Uterus (tissue), 4 donors: ENCODE data around the gene CDC42EP5. TPM values are rescaled to one million over a fixed set of nuclear protein-coding genes. Genes with fewer than 3 reads are reported as not detected.

Experiments
- DNase-seq, 2 donors: peaks; one replicate each; pipeline ENCODE4 v3.0.0-alpha.2; 2019 to 2020
- H3K27ac ChIP-seq, 2 donors: fragments of 200-600 bp; sonication (generic); 1 replicate in 1 of 2; 2 replicates in 1 of 2; pipeline ENCODE4 v1.5.1; 2016 to 2018
- H3K27me3 ChIP-seq, 2 donors: fragments of 200-600 bp; sonication (generic); one replicate each; pipeline ENCODE4 v1.5.1; 2018 to 2019; ENCODE audit warnings: control low read depth in 1 of 2
- H3K36me3 ChIP-seq, 2 donors: fragments of 200-600 bp; sonication (generic); one replicate each; pipeline ENCODE4 v1.5.1; 2019; ENCODE audit warnings: control low read depth in 1 of 2
- H3K4me1 ChIP-seq, 2 donors: fragments of 200-600 bp; sonication (generic); one replicate each; pipeline ENCODE4 v1.5.1; 2018 to 2019; ENCODE audit warnings: control low read depth in 1 of 2
- H3K4me3 ChIP-seq, 2 donors: fragments of 200-600 bp; sonication (generic); 1 replicate in 1 of 2; 2 replicates in 1 of 2; pipeline ENCODE4 v1.5.1; 2018 to 2019; ENCODE audit warnings: mild to moderate bottlenecking in 1 of 2
- H3K9me3 ChIP-seq, 2 donors: fragments of 200-600 bp; sonication (generic); one replicate each; pipeline ENCODE4 v1.5.1; 2019; ENCODE audit warnings: control low read depth in 1 of 2
- CTCF ChIP-seq, 4 experiments: fragments of 200-600 bp in 2 of 4; fragments of 450-650 bp in 2 of 4; sonication (generic) in 2 of 4; IDR thresholded peaks; one replicate each; pipeline ENCODE4 v1.5.1; 2016 to 2019; ENCODE audit warnings: antibody characterized with exemption in 4 of 4, mild to moderate bottlenecking in 2 of 4, moderate library complexity in 1 of 4
- POLR2A ChIP-seq, 2 donors: fragments of 450-650 bp; IDR thresholded peaks; one replicate each; pipeline ENCODE4 v1.6.1; 2016; ENCODE audit warnings: antibody characterized with exemption in 2 of 2, mild to moderate bottlenecking in 1 of 2, moderate library complexity in 1 of 2
- intact Hi-C: fragments of 100-400 bp; cut with DNase I; formaldehyde crosslinking; loops from one replicate; pipeline ENCODE4 v1.15.1; 2023; ENCODE audit warnings: low total_unique reads
- total RNA-seq, 4 donors: library from RNA; depleted of rRNA in 3 of 4; stranded (reverse); fragments of >200 nt in 3 of 4; gene quantifications; one replicate each; pipeline versions ENCODE4 v1.1.0 to v1.2.4, GENCODE V29; 2014 to 2023
- donor health status: DM: yes; HTN: yes; CAD: no.

CDC42EP5 gene
- total RNA-seq, 4 donors from 2014 or later = 1.8 to 39.8 (median 16.1) TPM

GRCh38 chr19:54420383-54421168, 52.5 kb downstream of the CDC42EP5 start:
- Histone ChIP-seq H3K36me3 (no peaks in the 10 kb centered on the region), H3K27ac (peak overlapping the region in 1 of 2 donors; percentile 60), H3K4me1 (no peaks in the 10 kb centered on the region), H3K9me3 (no peaks in the 10 kb centered on the region), H3K27me3 (peaks cover 3 to 13% of the 10 kb centered on the region in 2 donors), H3K4me3 (no peak overlapping the region)
- no peak for TF ChIP-seq POLR2A (IDR thresholded peaks at IDR 0.05)
- TF ChIP-seq CTCF (IDR thresholded peaks at IDR 0.05) = no peak
- no peak for DNase-seq
- intact Hi-C loops = no loop called here

- no peaks in the 10 kb centered on the region for H3K4me1 ChIP-seq
- no peak for DNase-seq
- peak overlapping the region in 1 of 2 donors; percentile 60 for H3K27ac ChIP-seq
- no peak overlapping the region for H3K4me3 ChIP-seq
- H3K27me3 ChIP-seq = peaks cover 3 to 16% of the 10 kb centered on the region in 2 donors
- H3K9me3 ChIP-seq = no peaks in the 10 kb centered on the region
- intact Hi-C loops = no loop called here
- H3K36me3 ChIP-seq = no peaks in the 10 kb centered on the region
- TF ChIP-seq POLR2A (IDR thresholded peaks at IDR 0.05) (no peak), CTCF (IDR thresholded peaks at IDR 0.05) (no peak)
Measured at GRCh38 chr19:54420068-54420382, 53.1 kb downstream of the CDC42EP5 start.

GRCh38 chr19:54418930-54419800, 53.9 kb downstream of the CDC42EP5 start:
- TF ChIP-seq CTCF (IDR thresholded peaks at IDR 0.05) (no peak), POLR2A (IDR thresholded peaks at IDR 0.05) (no peak)
- intact Hi-C loops = no loop called here
- H3K27ac ChIP-seq = peak overlapping the region in 1 of 2 donors; percentile 60
- no peaks in the 10 kb centered on the region for H3K36me3 ChIP-seq
- H3K9me3 ChIP-seq = no peaks in the 10 kb centered on the region
- no peak overlapping the region for H3K4me3 ChIP-seq
- DNase-seq = no peak
- peaks cover 3 to 22% of the 10 kb centered on the region in 2 donors for H3K27me3 ChIP-seq
- H3K4me1 ChIP-seq = no peaks in the 10 kb centered on the region

GRCh38 chr19:54418030-54418929, 54.8 kb downstream of the CDC42EP5 start:
- H3K27me3 ChIP-seq = peaks cover 3 to 22% of the 10 kb centered on the region in 2 donors
- no peaks in the 10 kb centered on the region for H3K9me3 ChIP-seq
- peak overlapping the region in 1 of 2 donors; percentile 60 for H3K27ac ChIP-seq
- no peaks in the 10 kb centered on the region for H3K4me1 ChIP-seq
- no peak for TF ChIP-seq POLR2A (IDR thresholded peaks at IDR 0.05)
- no peak for TF ChIP-seq CTCF (IDR thresholded peaks at IDR 0.05)
- intact Hi-C loops = no loop called here
- H3K4me3 ChIP-seq = no peak overlapping the region
- no peak for DNase-seq
- no peaks in the 10 kb centered on the region for H3K36me3 ChIP-seq
